ENCODE results near the gene PCYT2. TPM values are rescaled to one million over a fixed set of nuclear protein-coding genes. Genes with fewer than 3 reads are reported as not detected.

The PCYT2 gene
- total RNA-seq, 1 donor: 67.0 TPM

GRCh38 chr17:81870981-81871386 is 40.2 kb downstream of the PCYT2 start, which contains the start of gene ARHGDIA:
Gene ARHGDIA, minus strand, starts transcription at chr17:81871337. Its CDS starts 1,407 bp downstream, at chr17:81869930.
- no peaks in the 10 kb centered on the region for H3K27me3 ChIP-seq (ENCODE audit: insufficient read depth, low read length)
- H3K27ac ChIP-seq (ENCODE audit: low read depth, low read length): peak within 1 kb of the TSS; percentile 94
- DNase-seq (ENCODE audit: insufficient read length, low spot score, missing footprints): peak; percentile 91
- TF ChIP-seq CTCF (IDR thresholded peaks at IDR 0.05; ENCODE audit: extremely low read depth, low read depth, low read length): no peak
- H3K4me1 ChIP-seq (ENCODE audit: insufficient read depth, low read length): peaks cover 23% of the 10 kb centered on the region
- peak within 1 kb of the TSS; percentile 92 for H3K4me2 ChIP-seq (ENCODE audit: insufficient read depth, low read length)
- peaks cover 27% of the 10 kb centered on the region for H3K36me3 ChIP-seq (ENCODE audit: insufficient read depth, low read length)
- H3K4me3 ChIP-seq (ENCODE audit: insufficient read depth, low read length): peak within 1 kb of the TSS; percentile 92
- H2AFZ ChIP-seq (ENCODE audit: low read length): peak within 1 kb of the TSS; percentile 83
- peaks cover 35% of the 10 kb centered on the region for H4K20me1 ChIP-seq (ENCODE audit: insufficient read depth, low read length)
- H3K9me3 ChIP-seq (ENCODE audit: low read depth, low read length): no peaks in the 10 kb centered on the region
- H3K79me2 ChIP-seq (ENCODE audit: insufficient read depth, low read length): peaks cover 30% of the 10 kb centered on the region

GRCh38 chr17:81870131-81870980 is 40.8 kb downstream of the PCYT2 start:
- Histone ChIP-seq H2AFZ (ENCODE audit: low read length) (no peak overlapping the region), H3K79me2 (ENCODE audit: insufficient read depth, low read length) (peaks cover 36% of the 10 kb centered on the region), H3K4me1 (ENCODE audit: insufficient read depth, low read length) (peaks cover 23% of the 10 kb centered on the region), H3K27me3 (ENCODE audit: insufficient read depth, low read length) (no peaks in the 10 kb centered on the region), H4K20me1 (ENCODE audit: insufficient read depth, low read length) (peaks cover 41% of the 10 kb centered on the region), H3K4me2 (ENCODE audit: insufficient read depth, low read length) (peak overlapping the region; percentile 88), H3K9me3 (ENCODE audit: low read depth, low read length) (no peaks in the 10 kb centered on the region), H3K27ac (ENCODE audit: low read depth, low read length) (peak overlapping the region; percentile 82), H3K36me3 (ENCODE audit: insufficient read depth, low read length) (peaks cover 33% of the 10 kb centered on the region), H3K4me3 (ENCODE audit: insufficient read depth, low read length) (peak overlapping the region; percentile 92)
- DNase-seq (ENCODE audit: insufficient read length, low spot score, missing footprints): peak; percentile 95
- no peak for TF ChIP-seq CTCF (IDR thresholded peaks at IDR 0.05; ENCODE audit: extremely low read depth, low read depth, low read length)

GRCh38 chr17:81869221-81870130 is 41.7 kb downstream of the PCYT2 start:
- Histone ChIP-seq H4K20me1 (ENCODE audit: insufficient read depth, low read length) (peaks cover 44% of the 10 kb centered on the region), H3K79me2 (ENCODE audit: insufficient read depth, low read length) (peaks cover 45% of the 10 kb centered on the region), H3K36me3 (ENCODE audit: insufficient read depth, low read length) (peaks cover 42% of the 10 kb centered on the region), H3K27me3 (ENCODE audit: insufficient read depth, low read length) (no peaks in the 10 kb centered on the region), H3K27ac (ENCODE audit: low read depth, low read length) (peak overlapping the region; percentile 82), H3K4me3 (ENCODE audit: insufficient read depth, low read length) (peak overlapping the region; percentile 92), H2AFZ (ENCODE audit: low read length) (no peak overlapping the region), H3K9me3 (ENCODE audit: low read depth, low read length) (no peaks in the 10 kb centered on the region), H3K4me2 (ENCODE audit: insufficient read depth, low read length) (peak overlapping the region; percentile 88), H3K4me1 (ENCODE audit: insufficient read depth, low read length) (peaks cover 23% of the 10 kb centered on the region)
- DNase-seq (ENCODE audit: insufficient read length, low spot score, missing footprints): peak; percentile 95
- TF ChIP-seq CTCF (IDR thresholded peaks at IDR 0.05; ENCODE audit: extremely low read depth, low read depth, low read length): peak; percentile 59

Data from osteoblast (primary cell).